GM12878 (cell line): ENCODE measurements around the gene CLIP2. TPM values are rescaled to one million over a fixed set of nuclear protein-coding genes. Genes with fewer than 3 reads are reported as not detected.

ENCODE experiments used
- ATAC-seq: fragments of 200-7000 bp; cut with Tn5 transposase; 3 replicates; pipeline ENCODE4 v1.9.1; 2020; ENCODE audit warnings: mild to moderate bottlenecking, moderate library complexity
- BruUV-seq: library from RNA; stranded (reverse); fragments of 400-500 nt; replicated peaks from 2 replicates; lab custom pipeline; 2021; lab: Mats Ljungman, UMichigan
- CTCF ChIA-PET: fragments of 300-600 bp; sonication (Branson Sonifier 250); formaldehyde crosslinking; extraction: SDS; loops from one replicate; lab custom pipeline; 2021; ENCODE audit warnings: inconsistent platforms; lab: Yijun Ruan, JAX
- POLR2A ChIA-PET: fragments of 350-600 bp; formaldehyde crosslinking; extraction: SDS; loops from one replicate; lab custom pipeline; 2021; ENCODE audit warnings: inconsistent platforms; lab: Charles Lee
- RAD21 ChIA-PET: fragments of 300-600 bp; sonication (Branson Sonifier 250); formaldehyde crosslinking; loops from one replicate; lab custom pipeline; 2023; ENCODE audit warnings: antibody characterized with exemption; ENCODE audit not compliant: unreplicated experiment; lab: Charles Lee
- SMC1A ChIA-PET: fragments of 300-600 bp; sonication (Branson Sonifier 250); formaldehyde crosslinking; loops from one replicate; lab custom pipeline; 2023; ENCODE audit not compliant: unreplicated experiment, uncharacterized antibody; lab: Charles Lee
- DNase-seq: peaks from one replicate; pipeline ENCODE4 v3.0.0-alpha.2; 2011; ENCODE audit warnings: low read depth, low spot score
- FAIRE-seq: peaks from 3 replicates; lab custom pipeline; 2011; peaks lifted over from hg19 to GRCh38; lab: Jason Lieb, UNC
- H2AFZ ChIP-seq: 2 replicates; pipeline ENCODE4 v1.6.0; 2011; ENCODE audit warnings: low read depth, low read length, control low read depth; ENCODE audit not compliant: control insufficient read depth
- H3K27ac ChIP-seq: 2 replicates; pipeline ENCODE4 v1.5.1; 2011; ENCODE audit warnings: control low read depth; ENCODE audit not compliant: control insufficient read depth, insufficient read depth
- H3K27me3 ChIP-seq, 2 experiments: replicated peaks in 1 of 2; 2 replicates each; pipeline versions ENCODE4 v1.6.0 to v1.6.1; 2011; ENCODE audit warnings: low read length in 1 of 2; ENCODE audit not compliant: control insufficient read depth in 2 of 2, insufficient read depth in 2 of 2
- H3K36me3 ChIP-seq, 2 experiments: 2 replicates each; pipeline ENCODE4 v1.5.1; 2011; ENCODE audit warnings: low read length in 1 of 2; ENCODE audit not compliant: control insufficient read depth in 2 of 2, insufficient read depth in 2 of 2
- H3K4me1 ChIP-seq: 2 replicates; pipeline ENCODE4 v1.6.1; 2011; ENCODE audit warnings: mild to moderate bottlenecking, low read length, moderate library complexity, mixed read lengths; ENCODE audit not compliant: control insufficient read depth, insufficient read depth
- H3K4me2 ChIP-seq: 2 replicates; pipeline ENCODE4 v1.6.0; 2011; ENCODE audit warnings: control low read depth; ENCODE audit not compliant: control insufficient read depth, insufficient read depth
- H3K4me3 ChIP-seq: fragments of 200-600 bp; sonication (generic); 2 replicates; pipeline ENCODE4 v1.5.1; 2016
- H3K79me2 ChIP-seq: 2 replicates; pipeline ENCODE4 v1.6.0; 2011; ENCODE audit warnings: low read length; ENCODE audit not compliant: control insufficient read depth, insufficient read depth
- H3K9ac ChIP-seq: 2 replicates; pipeline ENCODE4 v1.8.0; 2011; ENCODE audit warnings: low read length, control low read depth, mixed read lengths; ENCODE audit not compliant: control insufficient read depth, insufficient read depth
- H3K9me3 ChIP-seq: replicated peaks from 3 replicates; pipeline ENCODE4 v1.5.1; 2011; ENCODE audit warnings: mild to moderate bottlenecking, low read length; ENCODE audit not compliant: control insufficient read depth, insufficient read depth
- H4K20me1 ChIP-seq: 2 replicates; pipeline ENCODE4 v1.6.0; 2011; ENCODE audit not compliant: control insufficient read depth, insufficient read depth
- ASH2L ChIP-seq: fragments of 300-600, 200-600 bp; sonication (generic); IDR thresholded peaks from 2 replicates; pipeline ENCODE4 v1.6.1; 2017; ENCODE audit warnings: low read depth, mild to moderate bottlenecking, borderline replicate concordance
- ATF3 ChIP-seq: IDR thresholded peaks from 2 replicates; pipeline ENCODE4 v1.6.1; 2011; ENCODE audit warnings: low read depth, mild to moderate bottlenecking, low read length, moderate library complexity, borderline replicate concordance; ENCODE audit errors: extremely low read depth
- BMI1 ChIP-seq: fragments of 450-650 bp; IDR thresholded peaks from 2 replicates; pipeline ENCODE4 v1.6.1; 2016; ENCODE audit warnings: mild to moderate bottlenecking, moderate library complexity, borderline replicate concordance
- CHD1 ChIP-seq: IDR thresholded peaks from 2 replicates; pipeline ENCODE4 v1.6.1; 2012; ENCODE audit warnings: low read depth, low read length, improper control_type of control experiment
- CREB1 ChIP-seq: IDR thresholded peaks from 2 replicates; pipeline ENCODE4 v1.6.1; 2012; ENCODE audit warnings: low read depth, mild to moderate bottlenecking, inconsistent platforms
- FOXM1 ChIP-seq: IDR thresholded peaks from 2 replicates; pipeline ENCODE4 v1.6.1; 2012; ENCODE audit warnings: low read depth, mild to moderate bottlenecking, inconsistent platforms, low read length, moderate library complexity
- IRF5 ChIP-seq: fragments of 450-650 bp; IDR thresholded peaks from 2 replicates; pipeline ENCODE4 v1.6.1; 2017; ENCODE audit warnings: borderline replicate concordance
- MEF2B ChIP-seq: fragments of 450-650 bp; IDR thresholded peaks from 2 replicates; pipeline ENCODE4 v1.6.1; 2018; ENCODE audit warnings: mild to moderate bottlenecking, moderate library complexity; ENCODE audit not compliant: partially characterized antibody, poor library complexity, severe bottlenecking
- NR2C1 ChIP-seq: fragments of 450-650 bp; IDR thresholded peaks from 2 replicates; pipeline ENCODE4 v1.6.1; 2017; ENCODE audit warnings: antibody characterized with exemption, mild to moderate bottlenecking, moderate library complexity
- NR2F1 ChIP-seq: fragments of 450-650 bp; conservative IDR thresholded peaks from 2 replicates; pipeline ENCODE4 v1.6.1; 2017; ENCODE audit warnings: mild to moderate bottlenecking
- PKNOX1 ChIP-seq: fragments of 450-650 bp; IDR thresholded peaks from 2 replicates; pipeline ENCODE4 v1.6.1; 2016; ENCODE audit warnings: mild to moderate bottlenecking
- SMARCA5 ChIP-seq: fragments of 450-650 bp; IDR thresholded peaks from 2 replicates; pipeline ENCODE4 v1.6.1; 2017; ENCODE audit warnings: mild to moderate bottlenecking
- SP1 ChIP-seq: IDR thresholded peaks from one replicate; pipeline ENCODE4 v1.6.1; 2011; ENCODE audit warnings: low read depth, low read length
- SUPT20H ChIP-seq: IDR thresholded peaks from 2 replicates; pipeline ENCODE4 v1.6.1; 2011; ENCODE audit warnings: low read depth, mild to moderate bottlenecking, low read length, moderate library complexity, borderline replicate concordance; ENCODE audit not compliant: control insufficient read depth
- TAF1 ChIP-seq: IDR thresholded peaks from 2 replicates; pipeline ENCODE4 v1.6.1; 2011; ENCODE audit warnings: mild to moderate bottlenecking, low read depth, low read length, borderline replicate concordance
- USF2 ChIP-seq: IDR thresholded peaks from 2 replicates; pipeline ENCODE4 v1.6.1; 2011; ENCODE audit warnings: low read depth, low read length, improper control_type of control experiment, borderline replicate concordance
- ZNF24 ChIP-seq: fragments of 450-650 bp; IDR thresholded peaks from 2 replicates; pipeline ENCODE4 v1.6.1; 2017; ENCODE audit warnings: antibody characterized with exemption, mild to moderate bottlenecking
- WGBS: methylation state at CpG from one replicate; pipeline ENCODE4 v1.1.6; 2016; ENCODE audit warnings: low lambda C conversion rate; ENCODE audit not compliant: insufficient replicate concordance, insufficient coverage; ENCODE audit errors: missing lambda C conversion rate; 5-methylcytosine and 5-hydroxymethylcytosine counted together
- in situ Hi-C: fragments of 300-500 bp; cut with MboI; formaldehyde crosslinking; loops from 9 replicates; pipeline ENCODE4 v1.14.3; 2018; ENCODE audit warnings: mixed read lengths
- intact Hi-C: fragments of 100-400 bp; cut with micrococcal nuclease; formaldehyde crosslinking; loops from one replicate; pipeline ENCODE4 v1.14.2; 2022; ENCODE audit not compliant: unreplicated experiment
- polyA plus RNA-seq, 11 experiments: library from polyadenylated mRNA; depleted of rRNA in 4 of 11; unstranded in 6 of 11; stranded (reverse) in 5 of 11; fragments of >200 nt; fragmentation: Nextera tagmentation in 4 of 11; fragmentation: Illumina TruSeq in 1 of 11; extraction: Ambion mirVana in 4 of 11; extraction: Trizol in 1 of 11; gene quantifications; 1 replicate in 1 of 11; 2 replicates in 10 of 11; pipeline versions ENCODE4 v1.2.1 to v1.2.3, GENCODE V29; 2011 to 2016; ENCODE audit warnings: inconsistent platforms in 2 of 11, missing spikeins in 2 of 11, low read depth in 1 of 11
- total RNA-seq, 4 experiments: library from RNA; depleted of rRNA in 3 of 4; stranded (reverse); fragments of >200 nt in 3 of 4; fragmentation: Illumina TruSeq in 1 of 4; extraction: Trizol in 1 of 4; gene quantifications; 2 replicates each; pipeline versions ENCODE4 v1.2.1 to v1.2.3, GENCODE V29; 2013 to 2021

CLIP2 gene
- total and polyA plus RNA-seq, 10 of the 15 experiments (the other 5 are each of a cell fraction or from before 2014, with no cell fraction given) = 0.26 to 56.3 (median 21.0) TPM

GRCh38 chr7:74354009-74354408 is 64.8 kb downstream of the CLIP2 start (continued):
- TF ChIP-seq PKNOX1 = no peak
- no peak for TF ChIP-seq SUPT20H
- no peak for TF ChIP-seq NR2F1
- no peak for TF ChIP-seq CHD1
- no peak for TF ChIP-seq ZNF24

GRCh38 chr7:74355091-74355490 is 65.9 kb downstream of the CLIP2 start:
- peaks cover 15 to 24% of the 10 kb centered on the region in 2 experiments; a peak in 3 of 4 replicates for H3K36me3 ChIP-seq
- POLR2A ChIA-PET = no interaction called here
- no TSS peak for BruUV-seq
- no peak overlapping the region for H3K27ac ChIP-seq
- H3K4me3 ChIP-seq = no peak overlapping the region
- CTCF ChIA-PET = interaction anchor here (1.1 kb wide), 1 partner anchor 149 kb away, joined by 3 read pairs; no protein-coding TSS in a partner anchor
- no peaks in the 10 kb centered on the region for H3K79me2 ChIP-seq
- whole genome bisulfite sequencing = 57% methylated on average over 4 of the region's 4 CpGs
- intact Hi-C loops (no loop called here), in situ Hi-C loops (no loop called here)
- no peaks in the 10 kb centered on the region for H3K27me3 ChIP-seq
- RAD21 ChIA-PET = interaction anchor here (0.6 kb wide), 1 partner anchor 14 kb away, joined by 3 read pairs; no protein-coding TSS in a partner anchor
- ATAC-seq = no peak
- no peaks in the 10 kb centered on the region for H3K4me1 ChIP-seq
- H2AFZ ChIP-seq = no peak overlapping the region
- no peak overlapping the region for H3K4me2 ChIP-seq
- TF ChIP-seq CREB1 = no peak
- TF ChIP-seq FOXM1 = no peak
- TF ChIP-seq ASH2L = no peak
- TF ChIP-seq SP1 = no peak
- no peak for TF ChIP-seq ATF3
- TF ChIP-seq SMARCA5 = no peak
- no peak for TF ChIP-seq IRF5
- TF ChIP-seq TAF1 = no peak
- no peak for TF ChIP-seq MEF2B
- TF ChIP-seq NR2C1 = no peak
- TF ChIP-seq BMI1 = no peak
- TF ChIP-seq USF2 = no peak
- no peak overlapping the region for H3K9ac ChIP-seq
- no peaks in the 10 kb centered on the region; the same call in 2 of the 3 replicates for H3K9me3 ChIP-seq
- no peak for FAIRE-seq
- no peaks in the 10 kb centered on the region for H4K20me1 ChIP-seq
- no peak for DNase-seq
- SMC1A ChIA-PET = interaction anchor here (0.6 to 1.4 kb wide), 2 partner anchors 79 to 186 kb away, joined by 3 to 6 read pairs; no protein-coding TSS in a partner anchor
